K562 (cell line): Measurements from ENCODE around the gene SOX15. TPM values are rescaled to one million over a fixed set of nuclear protein-coding genes. Genes with fewer than 3 reads are reported as not detected.

ENCODE experiments used
- ARID1B ChIP-seq: fragments of 450-650 bp; IDR thresholded peaks from 2 replicates; pipeline ENCODE4 v1.6.1; 2016; ENCODE audit warnings: antibody characterized with exemption, mild to moderate bottlenecking, inconsistent platforms
- CTBP1 ChIP-seq: fragments of 450-650 bp; IDR thresholded peaks from 2 replicates; pipeline ENCODE4 v1.6.1; 2016; ENCODE audit warnings: borderline replicate concordance
- DACH1 ChIP-seq: fragments of 450-650 bp; IDR thresholded peaks from 2 replicates; pipeline ENCODE4 v1.6.1; 2018; ENCODE audit not compliant: partially characterized antibody
- DPF2 ChIP-seq: fragments of 450-650 bp; IDR thresholded peaks from 2 replicates; pipeline ENCODE4 v1.6.1; 2016
- EHMT2 ChIP-seq: fragments of 450-650 bp; IDR thresholded peaks from 2 replicates; pipeline ENCODE4 v1.6.1; 2018; ENCODE audit warnings: antibody characterized with exemption
- ESRRA ChIP-seq: fragments of 450-650 bp; IDR thresholded peaks from 2 replicates; pipeline ENCODE4 v1.6.1; 2014; ENCODE audit warnings: low read depth, mild to moderate bottlenecking, moderate library complexity, borderline replicate concordance
- FOXM1 ChIP-seq, 2 experiments: fragments of 450-650 bp in 1 of 2; sonication (generic) in 1 of 2; formaldehyde crosslinking in 1 of 2; IDR thresholded peaks; 2 replicates each; pipeline versions ENCODE4 v1.6.1 to v1.9.0; 2017 to 2022; ENCODE audit warnings: low read depth in 2 of 2, mild to moderate bottlenecking in 2 of 2, missing genetic modification reagents in 1 of 2, moderate library complexity in 1 of 2
- KDM1A ChIP-seq, 2 experiments: fragments of 450-650 bp; IDR thresholded peaks; 2 replicates each; pipeline ENCODE4 v1.6.1; 2016; ENCODE audit warnings: mild to moderate bottlenecking in 2 of 2
- MAZ ChIP-seq, 2 experiments: fragments of 450-650 bp in 1 of 2; sonication (generic) in 1 of 2; formaldehyde crosslinking; IDR thresholded peaks in 1 of 2; conservative IDR thresholded peaks in 1 of 2; 2 replicates each; pipeline versions ENCODE4 v1.4.0 to v1.5.0; 2020; ENCODE audit warnings: mild to moderate bottlenecking in 1 of 2, missing genetic modification reagents in 1 of 2
- NCOR1 ChIP-seq: fragments of 450-650 bp; IDR thresholded peaks from 2 replicates; pipeline ENCODE4 v1.6.1; 2016; ENCODE audit warnings: mild to moderate bottlenecking, moderate library complexity
- NFIX ChIP-seq: fragments of 250-450 bp; sonication (Bioruptor Pico); IDR thresholded peaks from 2 replicates; pipeline ENCODE4 v1.4.0; 2020; ENCODE audit warnings: low read depth, mild to moderate bottlenecking, moderate library complexity
- NR2C2 ChIP-seq, 2 experiments: fragments of 200-800 bp in 1 of 2; sonication (Bioruptor generic) in 1 of 2; sonication (generic) in 1 of 2; formaldehyde crosslinking in 1 of 2; IDR thresholded peaks; 2 replicates each; pipeline versions ENCODE4 v1.6.1 to v1.8.0; 2016 to 2022; ENCODE audit warnings: mild to moderate bottlenecking in 1 of 2, missing compliant biosample characterization in 1 of 2, missing genetic modification characterization in 1 of 2, missing genetic modification reagents in 1 of 2
- NRF1 ChIP-seq, 2 experiments: fragments of 450-650 bp; IDR thresholded peaks in 1 of 2; conservative IDR thresholded peaks in 1 of 2; 2 replicates each; pipeline ENCODE4 v1.6.1; 2014; ENCODE audit warnings: mild to moderate bottlenecking in 2 of 2
- POLR2G ChIP-seq: fragments of 200-400 bp; formaldehyde crosslinking; IDR thresholded peaks from 2 replicates; pipeline ENCODE4 v1.6.1; 2017; ENCODE audit warnings: low read depth, mild to moderate bottlenecking, antibody characterized with exemption, low read length, moderate library complexity
- SIRT6 ChIP-seq: IDR thresholded peaks from one replicate; pipeline ENCODE4 v1.6.1; 2012; ENCODE audit warnings: low read depth, mild to moderate bottlenecking, control low read depth, inconsistent platforms, low read length, moderate library complexity
- TCF7 ChIP-seq: sonication (generic); IDR thresholded peaks from 2 replicates; pipeline ENCODE4 v1.6.1; 2016; ENCODE audit warnings: antibody characterized with exemption, borderline replicate concordance
- TRIM24 ChIP-seq, 2 experiments: fragments of 450-650 bp; IDR thresholded peaks; 2 replicates each; pipeline ENCODE4 v1.6.1; 2016
- ZFP30 ChIP-seq: fragments of 250-450 bp; sonication (Bioruptor Pico); IDR thresholded peaks from 2 replicates; pipeline ENCODE4 v1.8.0; 2022; ENCODE audit warnings: moderate library complexity, mild to moderate bottlenecking, inconsistent platforms, borderline replicate concordance
- ZNF263 ChIP-seq: sonication (generic); formaldehyde crosslinking; IDR thresholded peaks from 2 replicates; pipeline ENCODE4 v1.8.0; 2022; ENCODE audit warnings: mild to moderate bottlenecking, missing genetic modification reagents, borderline replicate concordance
- ZNF57 ChIP-seq: fragments of 450-650 bp; formaldehyde crosslinking; IDR thresholded peaks from 2 replicates; pipeline ENCODE4 v1.4.0; 2020; ENCODE audit warnings: mild to moderate bottlenecking, moderate library complexity
- polyA plus RNA-seq, 8 experiments: library from polyadenylated mRNA; depleted of rRNA in 4 of 8; stranded (reverse) in 5 of 8; unstranded in 3 of 8; fragments of >200 nt; fragmentation: Nextera tagmentation in 2 of 8; fragmentation: Illumina TruSeq in 1 of 8; extraction: Ambion mirVana in 2 of 8; extraction: Trizol in 1 of 8; gene quantifications; 2 replicates each; pipeline versions ENCODE4 v1.2.1 to v1.2.3, GENCODE V29; 2011 to 2014; ENCODE audit warnings: inconsistent platforms in 1 of 8, missing spikeins in 1 of 8
- total RNA-seq, 7 experiments: library from RNA; depleted of rRNA in 6 of 7; stranded (reverse); fragments of >200 nt in 6 of 7; fragmentation: Illumina TruSeq in 2 of 7; extraction: Trizol in 2 of 7; gene quantifications; 2 replicates each; pipeline versions ENCODE4 v1.2.1 to v1.2.3, GENCODE V29; 2011 to 2021; ENCODE audit warnings: low replicate concordance in 1 of 7
- TF ChIP-seq, protein P1 (sequence below): fragments of 450-650 bp; IDR thresholded peaks from 2 replicates; pipeline ENCODE4 v1.6.1; 2016; ENCODE audit warnings: low read depth, mild to moderate bottlenecking, moderate library complexity
- TF ChIP-seq, protein P2 (sequence below): fragments of 250-450 bp; sonication (Bioruptor Pico); IDR thresholded peaks from 2 replicates; pipeline ENCODE4 v1.5.0; 2021
- TF ChIP-seq, protein P3 (sequence below): IDR thresholded peaks from 2 replicates; pipeline ENCODE4 v1.6.1; 2014; ENCODE audit warnings: antibody characterized with exemption
- TF ChIP-seq, protein P4 (sequence below): sonication (generic); formaldehyde crosslinking; IDR thresholded peaks from 2 replicates; pipeline ENCODE4 v1.8.0; 2022; ENCODE audit warnings: mild to moderate bottlenecking, missing genetic modification reagents

SOX15 gene
- total and polyA plus RNA-seq, 9 of the 15 experiments (the other 6 are each of a cell fraction or from before 2014, with no cell fraction given) = 0.07 to 0.33 (median 0.19) TPM; not detected in 5

DNA sequence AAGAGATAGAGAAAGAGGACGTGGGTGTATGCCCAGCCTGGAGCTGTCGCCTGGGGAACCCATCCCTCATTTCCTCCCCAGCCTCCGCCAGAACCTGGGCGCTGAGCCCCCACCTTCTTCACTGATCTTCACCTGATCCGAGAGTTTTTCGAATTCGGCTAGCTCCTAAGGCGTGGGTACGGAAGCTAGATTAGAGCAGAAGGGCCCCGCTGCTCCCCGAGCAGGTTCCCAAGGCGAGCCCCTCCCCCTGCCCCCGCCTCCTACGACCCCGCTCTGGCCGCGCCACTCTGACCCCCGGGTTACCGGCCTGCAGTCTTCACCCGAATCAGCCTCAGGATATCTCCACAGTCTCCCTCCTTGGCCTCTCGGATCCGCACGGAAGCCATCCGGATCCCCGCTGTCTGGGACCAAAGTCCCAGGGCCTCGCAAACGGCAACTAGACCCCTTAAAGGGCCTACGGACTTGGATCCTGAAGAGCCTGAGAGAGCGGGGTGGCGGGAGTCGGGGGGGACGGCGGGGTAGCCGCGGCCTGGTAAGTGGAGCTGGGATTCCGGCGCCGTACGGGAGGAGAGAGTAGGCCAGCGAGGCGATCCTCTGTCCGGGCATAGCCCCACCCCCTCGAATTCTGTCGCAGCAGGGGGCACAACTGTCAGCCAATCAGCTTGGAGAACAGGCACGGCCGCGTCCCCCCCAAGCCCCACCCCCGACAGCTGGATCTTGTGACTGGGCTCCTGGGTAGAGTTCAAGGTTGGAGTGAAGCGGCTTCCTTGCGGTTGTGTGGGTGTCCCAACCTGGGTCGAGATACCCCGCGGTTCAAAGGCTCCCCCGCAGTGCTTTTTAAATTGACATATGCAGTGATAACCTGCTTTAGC lies 37.6 kb upstream of the SOX15 start, which contains the start of gene SAT2 (continued):
- TF ChIP-seq FOXM1 (IDR thresholded peaks at IDR 0.05; ENCODE audit: low read depth) = peak; percentile 41; the same call in 1 of the 2 replicates
- TF ChIP-seq FOXM1 (CRISPR knock-in tag; IDR thresholded peaks at IDR 0.05; ENCODE audit: low read depth) = no peak
- no peak for TF ChIP-seq SIRT6
- peak; percentile 69 for TF ChIP-seq POLR2G
- TF ChIP-seq ZFP30 = no peak
- peak in 1 of 2 experiments; percentile 40; a peak in 2 of 4 replicates for TF ChIP-seq NRF1 (conservative IDR thresholded peaks at IDR 0.05 in 1 of 2, IDR thresholded peaks at IDR 0.05 in 1 of 2)
- peak; percentile 15; the same call in 1 of the 2 replicates for TF ChIP-seq NCOR1
- TF ChIP-seq TCF7 = 0 out of 2 replicates have a peak, but pooled peaks have one; percentile 73
- TF ChIP-seq, protein P1, sequence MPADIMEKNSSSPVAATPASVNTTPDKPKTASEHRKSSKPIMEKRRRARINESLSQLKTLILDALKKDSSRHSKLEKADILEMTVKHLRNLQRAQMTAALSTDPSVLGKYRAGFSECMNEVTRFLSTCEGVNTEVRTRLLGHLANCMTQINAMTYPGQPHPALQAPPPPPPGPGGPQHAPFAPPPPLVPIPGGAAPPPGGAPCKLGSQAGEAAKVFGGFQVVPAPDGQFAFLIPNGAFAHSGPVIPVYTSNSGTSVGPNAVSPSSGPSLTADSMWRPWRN = peak; percentile 39; the same call in 1 of the 2 replicates
- TF ChIP-seq ZNF57 (CRISPR knock-in tag) = no peak
- TF ChIP-seq, protein P2, sequence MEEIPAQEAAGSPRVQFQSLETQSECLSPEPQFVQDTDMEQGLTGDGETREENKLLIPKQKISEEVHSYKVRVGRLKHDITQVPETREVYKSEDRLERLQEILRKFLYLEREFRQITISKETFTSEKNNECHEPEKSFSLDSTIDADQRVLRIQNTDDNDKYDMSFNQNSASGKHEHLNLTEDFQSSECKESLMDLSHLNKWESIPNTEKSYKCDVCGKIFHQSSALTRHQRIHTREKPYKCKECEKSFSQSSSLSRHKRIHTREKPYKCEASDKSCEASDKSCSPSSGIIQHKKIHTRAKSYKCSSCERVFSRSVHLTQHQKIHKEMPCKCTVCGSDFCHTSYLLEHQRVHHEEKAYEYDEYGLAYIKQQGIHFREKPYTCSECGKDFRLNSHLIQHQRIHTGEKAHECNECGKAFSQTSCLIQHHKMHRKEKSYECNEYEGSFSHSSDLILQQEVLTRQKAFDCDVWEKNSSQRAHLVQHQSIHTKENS (CRISPR knock-in tag) = no peak
- TF ChIP-seq EHMT2 = no peak
- TF ChIP-seq DACH1 = peak; percentile 16
- TF ChIP-seq ZNF263 = no peak
- TF ChIP-seq NR2C2 (CRISPR knock-in tag; IDR thresholded peaks at IDR 0.05) = no peak
- TF ChIP-seq NR2C2 (tag; IDR thresholded peaks at IDR 0.05) = peak; percentile 75
- peak; percentile 30; the same call in 1 of the 2 replicates for TF ChIP-seq CTBP1
- TF ChIP-seq, protein P3, sequence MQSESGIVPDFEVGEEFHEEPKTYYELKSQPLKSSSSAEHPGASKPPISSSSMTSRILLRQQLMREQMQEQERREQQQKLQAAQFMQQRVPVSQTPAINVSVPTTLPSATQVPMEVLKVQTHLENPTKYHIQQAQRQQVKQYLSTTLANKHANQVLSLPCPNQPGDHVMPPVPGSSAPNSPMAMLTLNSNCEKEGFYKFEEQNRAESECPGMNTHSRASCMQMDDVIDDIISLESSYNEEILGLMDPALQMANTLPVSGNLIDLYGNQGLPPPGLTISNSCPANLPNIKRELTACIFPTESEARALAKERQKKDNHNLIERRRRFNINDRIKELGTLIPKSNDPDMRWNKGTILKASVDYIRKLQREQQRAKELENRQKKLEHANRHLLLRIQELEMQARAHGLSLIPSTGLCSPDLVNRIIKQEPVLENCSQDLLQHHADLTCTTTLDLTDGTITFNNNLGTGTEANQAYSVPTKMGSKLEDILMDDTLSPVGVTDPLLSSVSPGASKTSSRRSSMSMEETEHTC = peak; percentile 94
- TF ChIP-seq TRIM24 (IDR thresholded peaks at IDR 0.05) = no peak
- peak; percentile 88 for TF ChIP-seq KDM1A (IDR thresholded peaks at IDR 0.05)
- peak; percentile 51; the same call in 1 of the 2 replicates for TF ChIP-seq ARID1B
- TF ChIP-seq MAZ (CRISPR knock-in tag; conservative IDR thresholded peaks at IDR 0.05 in 1 of 2, IDR thresholded peaks at IDR 0.05 in 1 of 2) = peak; percentile 20 to 42; a peak in 2 of 4 replicates
- 0 out of 2 replicates have a peak, but pooled peaks have one; percentile 38 for TF ChIP-seq DPF2
- TF ChIP-seq NFIX (CRISPR knock-in tag) = no peak
- TF ChIP-seq ESRRA = peak; percentile 60; the same call in 1 of the 2 replicates
- TF ChIP-seq, protein P4, sequence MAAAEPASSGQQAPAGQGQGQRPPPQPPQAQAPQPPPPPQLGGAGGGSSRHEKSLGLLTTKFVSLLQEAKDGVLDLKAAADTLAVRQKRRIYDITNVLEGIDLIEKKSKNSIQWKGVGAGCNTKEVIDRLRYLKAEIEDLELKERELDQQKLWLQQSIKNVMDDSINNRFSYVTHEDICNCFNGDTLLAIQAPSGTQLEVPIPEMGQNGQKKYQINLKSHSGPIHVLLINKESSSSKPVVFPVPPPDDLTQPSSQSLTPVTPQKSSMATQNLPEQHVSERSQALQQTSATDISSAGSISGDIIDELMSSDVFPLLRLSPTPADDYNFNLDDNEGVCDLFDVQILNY = no peak
